GM10266 (cell line): ENCODE data around the gene MAD1L1.

ENCODE experiments used
- DNase-seq: peaks from one replicate; pipeline ENCODE4 v3.0.0; 2012; ENCODE audit errors: extremely low spot score
- CTCF ChIP-seq: IDR thresholded peaks from 2 replicates; pipeline ENCODE4 v1.5.1; 2012; ENCODE audit warnings: mild to moderate bottlenecking, low read depth; ENCODE audit not compliant: control insufficient read depth, insufficient read depth; ENCODE audit errors: missing control alignments

MAD1L1 gene

GRCh38 chr7:1888425-1888824, 344.3 kb downstream of the MAD1L1 start:
- DNase-seq: no peak
- TF ChIP-seq CTCF: no peak

GRCh38 chr7:1887251-1887650, 345.5 kb downstream of the MAD1L1 start:
- TF ChIP-seq CTCF: no peak
- DNase-seq: no peak

GRCh38 chr7:1886361-1887064, 346.2 kb downstream of the MAD1L1 start:
- no peak for DNase-seq
- TF ChIP-seq CTCF: no peak

- no peak for DNase-seq
- no peak for TF ChIP-seq CTCF
Observed at GRCh38 chr7:1885465-1886226, 347.1 kb downstream of the MAD1L1 start.

GRCh38 chr7:1884583-1885350, 348.0 kb downstream of the MAD1L1 start:
- no peak for TF ChIP-seq CTCF
- DNase-seq: no peak

GRCh38 chr7:1883834-1884582, 348.7 kb downstream of the MAD1L1 start:
- peak; percentile 12 for TF ChIP-seq CTCF
- no peak for DNase-seq
